ENCODE measurements around the gene NFYC. TPM values are rescaled to one million over a fixed set of nuclear protein-coding genes. Genes with fewer than 3 reads are reported as not detected.

NFYC gene
- total RNA-seq, 2 experiments from 2014 or later, result 78.7 to 84.1 TPM

- ChIA-PET POLR2A (no interaction called here), CTCF (no interaction called here)
These were observed 92.8 kb downstream of the NFYC start for GRCh38 chr1:40784141-40784770.

GRCh38 chr1:40784771-40785151 lies 93.3 kb downstream of the NFYC start:
- Mint-ChIP-seq H3K27ac (no peak overlapping the region), H3K4me1 (peaks cover 8% of the 10 kb centered on the region), H3K27me3 (peaks cover 37% of the 10 kb centered on the region), H3K36me3 (ENCODE audit: low read depth) (peaks cover 3% of the 10 kb centered on the region), H3K4me3 (peak overlapping the region; percentile 39), H3K9me3 (no peaks in the 10 kb centered on the region)
- ChIA-PET POLR2A (no interaction called here), CTCF (no interaction called here)
- no peak for DNase-seq

More at GRCh38 chr1:40784141-40784770, 92.8 kb downstream of the NFYC start:
- H3K27me3 Mint-ChIP-seq, result peaks cover 37% of the 10 kb centered on the region
- no peak for DNase-seq
- no peaks in the 10 kb centered on the region for H3K9me3 Mint-ChIP-seq
- no peak overlapping the region for H3K27ac Mint-ChIP-seq
- peak overlapping the region; percentile 39 for H3K4me3 Mint-ChIP-seq
- H3K4me1 Mint-ChIP-seq, result peaks cover 8% of the 10 kb centered on the region
- peaks cover 3% of the 10 kb centered on the region for H3K36me3 Mint-ChIP-seq (ENCODE audit: low read depth)

- Mint-ChIP-seq H3K36me3 (ENCODE audit: low read depth) (peaks cover 3% of the 10 kb centered on the region), H3K9me3 (no peaks in the 10 kb centered on the region), H3K27me3 (peaks cover 37% of the 10 kb centered on the region), H3K27ac (no peak overlapping the region), H3K4me3 (no peak overlapping the region), H3K4me1 (peaks cover 8% of the 10 kb centered on the region)
- DNase-seq, result no peak
- ChIA-PET CTCF (no interaction called here), POLR2A (no interaction called here)
These were observed 93.9 kb downstream of the NFYC start for GRCh38 chr1:40785446-40785845.

- Mint-ChIP-seq H3K4me3 (no peak overlapping the region), H3K9me3 (no peaks in the 10 kb centered on the region), H3K36me3 (ENCODE audit: low read depth) (peaks cover 3% of the 10 kb centered on the region), H3K27me3 (peaks cover 34% of the 10 kb centered on the region), H3K27ac (no peak overlapping the region), H3K4me1 (peaks cover 8% of the 10 kb centered on the region)
- ChIA-PET CTCF (interaction anchor here (1.1 kb wide), 1 partner anchor 10 kb away, joined by 3 read pairs; no protein-coding TSS in a partner anchor), POLR2A (interaction anchor here (1.1 kb wide), 1 partner anchor 17 kb away, joined by 3 read pairs; no protein-coding TSS in a partner anchor)
- DNase-seq, result no peak
These were observed 94.9 kb downstream of the NFYC start for GRCh38 chr1:40786171-40786994.

GRCh38 chr1:40786995-40787705 lies 95.6 kb downstream of the NFYC start:
- Mint-ChIP-seq H3K9me3 (no peaks in the 10 kb centered on the region), H3K27ac (no peak overlapping the region), H3K4me1 (peaks cover 8% of the 10 kb centered on the region), H3K27me3 (peaks cover 27% of the 10 kb centered on the region), H3K36me3 (ENCODE audit: low read depth) (peaks cover 3% of the 10 kb centered on the region), H3K4me3 (no peak overlapping the region)
- no peak for DNase-seq
- CTCF ChIA-PET, result no interaction called here
- POLR2A ChIA-PET, result interaction anchor here (1.1 kb wide), 2 partner anchors 16 to 96 kb away, joined by 3 read pairs; partner anchors contain the start of gene NFYC

GRCh38 chr1:40787737-40788560 lies 96.4 kb downstream of the NFYC start:
- DNase-seq, result no peak
- ChIA-PET POLR2A (interaction anchor here (1.1 kb wide), 2 partner anchors 15 to 97 kb away, joined by 3 read pairs; partner anchors contain the start of gene NFYC), CTCF (interaction anchor here (1.1 kb wide), 1 partner anchor 10 kb away, joined by 4 read pairs; no protein-coding TSS in a partner anchor)
- H3K27ac Mint-ChIP-seq, result no peak overlapping the region
- no peaks in the 10 kb centered on the region for H3K9me3 Mint-ChIP-seq
- H3K36me3 Mint-ChIP-seq (ENCODE audit: low read depth), result peaks cover 3% of the 10 kb centered on the region
- no peak overlapping the region for H3K4me3 Mint-ChIP-seq
- peaks cover 23% of the 10 kb centered on the region for H3K27me3 Mint-ChIP-seq
- peaks cover 7% of the 10 kb centered on the region for H3K4me1 Mint-ChIP-seq

- H3K4me1 Mint-ChIP-seq, result peaks cover 3% of the 10 kb centered on the region
- no peak overlapping the region for H3K27ac Mint-ChIP-seq
- H3K9me3 Mint-ChIP-seq, result no peaks in the 10 kb centered on the region
- DNase-seq, result no peak
- peaks cover 22% of the 10 kb centered on the region for H3K27me3 Mint-ChIP-seq
- no peaks in the 10 kb centered on the region for H3K36me3 Mint-ChIP-seq (ENCODE audit: low read depth)
- CTCF ChIA-PET, result interaction anchor here (1.1 kb wide), 1 partner anchor 9 kb away, joined by 4 read pairs; no protein-coding TSS in a partner anchor
- H3K4me3 Mint-ChIP-seq, result no peak overlapping the region
- POLR2A ChIA-PET, result no interaction called here
These were observed 97.2 kb downstream of the NFYC start for GRCh38 chr1:40788561-40789341.

GRCh38 chr1:40789342-40789598 lies 97.8 kb downstream of the NFYC start:
- Mint-ChIP-seq H3K27ac (no peak overlapping the region), H3K4me1 (peaks cover 3% of the 10 kb centered on the region), H3K27me3 (peaks cover 22% of the 10 kb centered on the region), H3K36me3 (ENCODE audit: low read depth) (no peaks in the 10 kb centered on the region), H3K4me3 (no peak overlapping the region), H3K9me3 (no peaks in the 10 kb centered on the region)
- no peak for DNase-seq
- ChIA-PET POLR2A (no interaction called here), CTCF (interaction anchor here (1.1 kb wide), 1 partner anchor 9 kb away, joined by 4 read pairs; no protein-coding TSS in a partner anchor)

GRCh38 chr1:40789661-40790430 lies 98.3 kb downstream of the NFYC start:
- DNase-seq, result no peak
- Mint-ChIP-seq H3K36me3 (ENCODE audit: low read depth) (no peaks in the 10 kb centered on the region), H3K27me3 (peaks cover 17% of the 10 kb centered on the region), H3K9me3 (no peaks in the 10 kb centered on the region), H3K27ac (no peak overlapping the region), H3K4me1 (no peaks in the 10 kb centered on the region), H3K4me3 (no peak overlapping the region)
- POLR2A ChIA-PET, result interaction anchor here (1.1 kb wide), 1 partner anchor 50 kb away, joined by 3 read pairs; no protein-coding TSS in a partner anchor
- CTCF ChIA-PET, result interaction anchor here (1.1 to 1.3 kb wide), 2 partner anchors 17 to 60 kb away, joined by 4 read pairs; no protein-coding TSS in a partner anchor

GRCh38 chr1:40792036-40792435 lies 100.5 kb downstream of the NFYC start:
- H3K27me3 Mint-ChIP-seq, result peaks cover 4% of the 10 kb centered on the region

GRCh38 chr1:40793617-40794016 lies 102.1 kb downstream of the NFYC start:
- H3K9me3 Mint-ChIP-seq, result no peaks in the 10 kb centered on the region
- no peak overlapping the region for H3K27ac Mint-ChIP-seq
- DNase-seq, result no peak
- peaks cover 23% of the 10 kb centered on the region for H3K4me1 Mint-ChIP-seq
- H3K4me3 Mint-ChIP-seq, result no peak overlapping the region
- no peaks in the 10 kb centered on the region for H3K36me3 Mint-ChIP-seq (ENCODE audit: low read depth)
- H3K27me3 Mint-ChIP-seq, result peaks cover 4% of the 10 kb centered on the region
- ChIA-PET CTCF (interaction anchor here (1.4 kb wide), 1 partner anchor 19 kb away, joined by 4 read pairs; no protein-coding TSS in a partner anchor), POLR2A (no interaction called here)

More at GRCh38 chr1:40792036-40792435, 100.5 kb downstream of the NFYC start:
- H3K36me3 Mint-ChIP-seq (ENCODE audit: low read depth), result no peaks in the 10 kb centered on the region
- no peak overlapping the region for H3K4me3 Mint-ChIP-seq
- H3K27ac Mint-ChIP-seq, result no peak overlapping the region
- H3K4me1 Mint-ChIP-seq, result peaks cover 15% of the 10 kb centered on the region
- H3K9me3 Mint-ChIP-seq, result no peaks in the 10 kb centered on the region
- POLR2A ChIA-PET, result no interaction called here
- DNase-seq, result no peak
- CTCF ChIA-PET, result no interaction called here

All from activated CD4-positive, alpha-beta memory T cell treated with anti-CD3 and anti-CD28 coated beads, Interleukin-2, amount 10 ng/mL, durations not matched to agents 7 days and 5 days (primary cell).